GM18508 (cell line): ENCODE measurements around the gene LMNA.
A peak's percentile ranks its signal among the peaks of the same experiment; 100 is the strongest.

ENCODE experiments used
- ATAC-seq: cut with Tn5 transposase; IDR thresholded peaks from one replicate; pipeline ENCODE4 v1.9.1; 2021; ENCODE audit warnings: moderate number of reproducible peaks; ENCODE audit not compliant: insufficient read depth, unreplicated experiment

LMNA gene

DNA sequence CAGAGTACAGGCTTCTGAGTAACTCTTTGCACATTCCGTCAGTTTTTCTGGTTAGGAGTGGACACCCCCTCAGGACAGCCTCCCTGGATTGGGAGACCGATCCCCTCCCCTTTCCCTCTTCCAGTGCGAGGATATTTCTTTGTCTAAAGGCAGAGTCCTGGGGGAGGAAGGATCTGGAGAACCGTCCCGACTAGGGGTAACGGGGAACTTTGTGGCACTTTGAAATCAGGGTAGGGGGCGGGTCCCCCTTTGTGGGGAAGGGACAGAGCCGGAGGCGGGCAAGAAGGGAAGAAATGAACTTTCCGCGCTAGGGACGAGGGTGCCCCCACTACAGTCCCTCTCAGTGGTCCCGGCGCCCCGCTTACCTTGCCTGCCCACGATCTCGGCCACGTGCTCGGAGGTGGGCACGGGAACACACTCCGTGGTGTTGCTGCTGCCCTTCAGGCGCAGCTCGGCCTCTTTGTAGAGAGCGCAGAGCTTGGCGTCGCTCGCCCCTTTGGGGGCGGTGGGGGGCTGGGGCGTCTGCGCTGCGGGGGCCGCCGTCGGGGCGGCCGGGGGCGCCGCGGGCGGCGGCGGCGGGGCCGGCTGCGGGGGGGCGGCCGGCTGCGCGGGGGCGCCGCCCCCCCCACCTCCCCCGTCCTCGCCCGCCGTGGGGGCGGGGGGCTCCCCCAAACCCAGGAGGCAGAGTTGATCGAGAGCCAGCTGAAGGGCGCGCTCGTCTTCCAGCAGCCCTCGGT, 33.2 kb upstream of the LMNA start:
- ATAC-seq = no peak

DNA sequence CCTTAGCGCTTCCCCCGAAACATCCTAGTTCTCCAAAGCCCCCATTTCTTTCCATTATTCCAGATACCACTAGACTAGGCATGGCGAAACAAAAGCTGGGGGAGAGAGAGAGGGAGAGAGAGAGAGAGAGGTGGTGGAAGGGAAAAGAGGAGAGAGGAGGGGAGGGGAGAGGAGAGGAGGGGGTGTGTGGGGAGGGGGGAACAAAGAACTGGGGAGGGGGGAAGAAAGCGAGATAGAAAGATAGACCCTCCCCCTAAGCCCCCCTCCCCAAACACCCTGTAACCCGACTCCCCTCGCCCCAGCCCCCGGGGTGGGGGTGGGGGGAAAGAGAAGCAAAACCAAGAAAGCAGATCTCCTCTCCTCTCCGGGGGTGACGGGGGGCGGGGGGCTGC, 32.6 kb upstream of the LMNA start:
- no peak for ATAC-seq

- ATAC-seq = no peak
Observed at GRCh38 chr1:156082309-156083091, 32.0 kb upstream of the LMNA start, which contains the start of gene MEX3A. TSS of gene MEX3A (minus strand) at chr1:156082465. CDS start at chr1:156081998, 467 bp downstream.

DNA sequence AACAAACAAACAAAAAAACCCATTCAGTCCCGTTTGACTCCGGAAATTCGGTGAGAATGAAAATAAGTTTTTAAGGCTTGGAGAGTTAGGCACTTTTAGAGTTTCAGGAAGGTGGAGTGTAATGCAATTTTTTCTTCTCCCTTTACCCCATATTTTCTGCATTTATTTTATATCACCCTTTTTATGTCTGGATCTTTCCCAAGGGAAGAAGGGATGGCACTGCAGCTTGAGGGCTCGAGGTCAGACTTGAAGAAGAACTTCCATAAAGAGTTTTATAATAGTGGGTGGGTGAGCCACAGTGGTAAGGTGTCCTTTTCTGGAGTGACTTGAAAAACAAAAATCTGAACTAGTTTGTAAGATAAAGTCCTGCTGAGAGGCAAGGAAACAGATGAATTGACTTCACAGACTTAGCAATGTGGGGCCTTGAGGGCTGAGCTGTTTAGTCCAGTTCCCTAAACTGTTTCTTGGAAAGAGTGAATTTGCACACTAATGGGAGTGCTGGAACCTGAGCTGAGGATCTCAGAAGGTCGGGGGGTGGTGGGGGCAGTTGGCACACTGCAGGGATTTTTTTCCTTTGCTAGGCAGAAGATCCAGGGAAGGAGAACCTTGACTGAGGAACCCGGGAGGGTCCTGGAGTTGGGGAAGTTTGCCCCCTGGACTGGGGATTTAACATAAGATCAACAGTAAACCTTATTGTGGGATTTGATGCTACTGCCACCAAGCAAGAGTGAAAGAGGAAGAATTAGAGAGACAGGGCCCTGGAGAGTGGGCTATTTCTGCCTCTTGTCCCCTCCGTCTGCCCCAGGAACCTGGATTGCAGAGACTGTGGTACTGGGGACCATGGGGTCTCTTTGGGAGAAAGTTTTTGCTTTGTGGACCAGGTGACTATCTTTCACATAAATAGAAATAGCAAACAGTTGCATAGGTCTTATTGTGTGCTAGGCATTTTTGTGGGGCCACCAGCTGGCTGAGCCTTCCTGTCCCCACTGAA, 30.4 kb upstream of the LMNA start:
- ATAC-seq = no peak

GRCh38 chr1:156086256-156086662, 28.3 kb upstream of the LMNA start:
- no peak for ATAC-seq

DNA sequence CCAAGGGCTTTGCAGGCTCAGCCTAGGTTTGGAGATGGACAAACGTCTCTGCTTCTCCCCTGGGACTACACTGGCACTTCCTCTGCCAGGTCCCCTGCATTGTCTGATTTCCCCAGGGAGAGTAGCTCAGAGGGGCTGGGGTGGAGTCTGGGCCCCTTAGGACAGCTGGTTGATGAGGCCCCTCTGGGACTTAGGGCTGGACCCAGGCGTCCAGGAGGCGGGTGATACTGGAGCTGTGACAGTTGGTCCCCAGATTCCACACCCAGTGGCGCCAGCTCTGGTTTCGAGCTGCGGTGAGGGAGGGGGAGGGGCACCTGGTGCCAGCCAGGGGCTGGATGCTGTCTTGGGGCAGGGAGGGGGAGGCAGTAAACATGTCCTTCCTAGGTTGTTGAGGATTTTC, 24.8 kb upstream of the LMNA start:
- no peak for ATAC-seq

DNA sequence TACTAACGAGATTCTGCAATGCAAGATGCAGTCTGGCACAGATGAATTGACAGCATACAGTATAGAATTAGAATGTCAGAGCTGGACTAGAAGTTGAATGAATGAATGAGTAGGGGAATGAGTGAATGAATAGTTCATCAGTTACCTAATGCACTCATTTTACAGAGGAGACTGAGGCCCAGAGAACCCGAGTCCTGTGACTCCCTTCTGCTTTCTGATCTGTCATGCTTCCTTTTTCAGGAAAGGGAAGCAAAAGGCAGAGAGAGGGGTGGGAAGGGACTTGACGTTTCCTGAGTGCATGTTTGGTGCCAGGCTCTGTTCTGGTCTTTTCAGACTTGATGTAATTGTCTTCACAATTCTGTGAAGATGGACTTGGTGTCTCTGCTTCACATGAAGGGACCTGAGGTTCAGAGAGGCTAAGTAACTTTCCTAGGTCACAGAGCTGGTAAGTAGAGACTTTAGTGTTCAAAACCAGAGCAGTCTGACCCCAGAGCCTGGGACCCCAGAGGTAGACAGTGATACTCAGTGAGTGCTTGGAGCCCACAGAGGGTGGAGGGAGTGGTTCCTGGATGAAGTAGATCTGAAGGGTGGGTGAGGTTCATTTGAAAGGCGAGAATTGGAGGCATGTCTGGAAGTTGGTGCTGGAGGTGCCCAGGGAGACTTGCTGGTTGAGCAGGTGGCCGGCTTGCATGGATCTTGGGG, 24.2 kb upstream of the LMNA start:
- no peak for ATAC-seq

DNA sequence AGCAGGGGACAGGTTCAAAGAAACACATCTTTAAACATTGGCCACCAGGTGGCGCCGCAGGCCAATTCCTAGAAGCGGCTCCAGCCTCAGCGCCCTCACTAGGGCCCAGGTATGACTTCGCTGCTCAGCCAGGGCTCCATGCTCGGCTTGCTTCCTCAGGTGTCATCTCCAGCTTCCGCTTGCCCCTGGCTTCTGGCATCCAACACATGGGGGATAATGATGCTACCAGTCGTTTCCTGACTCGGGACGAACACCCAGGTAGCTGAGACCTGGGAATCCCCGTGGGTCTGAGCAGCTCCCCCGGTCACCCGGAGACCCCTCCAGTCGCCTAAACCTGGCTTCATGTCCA, 23.7 kb upstream of the LMNA start:
- ATAC-seq = no peak

- no peak for ATAC-seq
Observed at GRCh38 chr1:156091610-156092009, 22.9 kb upstream of the LMNA start.

DNA sequence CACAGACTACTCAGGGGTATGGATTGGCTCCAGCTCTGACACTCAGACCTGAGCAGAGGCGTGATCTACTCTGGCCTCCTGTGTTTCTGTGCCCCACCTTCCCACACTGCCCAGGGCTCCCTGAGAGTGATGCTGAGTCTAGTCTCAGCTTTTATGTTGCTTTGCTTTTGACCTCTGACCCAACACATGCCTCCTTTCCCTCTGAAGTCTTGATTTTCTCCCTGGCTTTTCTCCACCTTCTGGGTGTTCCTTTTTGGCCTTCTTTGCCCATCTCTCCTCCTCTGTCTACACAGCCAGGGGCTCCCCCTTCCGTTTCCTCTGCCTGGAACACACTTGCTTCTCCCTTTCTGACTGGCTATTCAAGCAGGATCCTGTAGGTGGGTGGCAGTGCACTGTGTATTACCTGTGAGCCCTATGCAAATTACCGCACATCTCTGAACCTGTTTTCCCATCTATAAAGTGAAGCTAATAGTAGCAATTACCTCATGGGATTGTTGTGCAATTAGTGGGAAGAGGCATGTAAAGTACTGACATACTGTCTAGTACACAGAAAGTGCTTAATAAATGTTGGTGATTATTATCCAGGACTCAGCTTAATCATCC, 18.5 kb upstream of the LMNA start:
- no peak for ATAC-seq

GRCh38 chr1:156096640-156097391, 17.7 kb upstream of the LMNA start:
- peak; percentile 38 for ATAC-seq

GRCh38 chr1:156097499-156098178, 16.9 kb upstream of the LMNA start:
- no peak for ATAC-seq

GRCh38 chr1:156098784-156099183, 15.7 kb upstream of the LMNA start:
- ATAC-seq = no peak

GRCh38 chr1:156099282-156099681, 15.2 kb upstream of the LMNA start:
- no peak for ATAC-seq

DNA sequence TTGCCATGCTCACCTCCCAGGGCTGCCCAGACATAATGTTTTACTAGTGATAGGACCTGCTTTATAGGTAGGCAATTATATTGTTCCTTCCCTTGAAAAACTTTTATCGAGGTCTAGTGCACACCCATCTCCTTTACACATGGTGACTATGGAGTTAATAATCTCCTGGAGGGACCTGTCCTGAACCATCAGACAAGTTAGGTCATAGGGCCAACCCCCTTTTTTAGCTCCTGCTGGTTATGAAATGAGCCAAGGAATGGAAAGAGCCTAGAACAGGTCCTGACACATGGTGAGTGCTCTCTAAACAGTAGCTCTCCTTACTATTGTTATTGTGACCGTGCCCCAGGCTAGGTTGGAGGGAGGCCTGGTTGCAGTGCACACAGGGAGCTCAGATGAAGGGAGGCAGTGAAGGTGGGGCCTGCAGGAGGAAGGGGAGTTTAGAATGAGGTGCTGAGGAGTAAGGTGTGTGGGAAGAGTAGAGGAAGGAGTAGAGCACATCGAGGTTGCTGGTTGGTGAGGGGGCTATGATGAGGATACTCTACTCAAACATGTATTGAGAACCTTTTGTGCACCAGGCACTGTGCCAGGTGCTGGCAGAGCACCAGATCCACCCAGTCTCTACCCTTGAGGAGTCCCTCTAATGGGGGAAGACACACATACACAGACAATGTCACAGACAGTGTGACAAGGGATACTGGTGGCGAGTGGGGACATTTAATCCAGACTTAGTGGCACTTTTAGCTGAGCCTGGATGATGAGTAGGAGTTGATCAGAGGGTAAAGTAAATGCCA, 14.1 kb upstream of the LMNA start:
- ATAC-seq = no peak

DNA sequence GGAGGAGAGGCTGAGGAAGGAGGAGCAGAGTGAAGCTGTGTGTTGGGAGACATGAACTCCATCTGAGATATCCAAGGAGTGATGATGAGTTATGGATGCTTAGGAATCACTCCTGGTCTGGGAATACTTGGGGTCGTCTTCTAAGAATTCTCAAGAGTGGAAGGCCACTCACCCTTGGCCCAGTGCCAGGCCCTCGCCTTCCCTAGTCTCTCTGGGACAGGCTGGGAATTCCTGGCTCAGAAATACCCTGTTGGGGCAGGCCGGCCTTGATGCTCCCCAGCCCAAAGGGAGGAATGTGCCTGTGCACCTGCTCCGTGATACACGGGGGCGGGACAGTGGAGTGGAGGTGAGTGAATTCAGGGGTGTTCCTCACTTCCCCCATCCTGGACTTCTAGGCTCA, 12.6 kb upstream of the LMNA start:
- no peak for ATAC-seq

GRCh38 chr1:156102633-156103511, 11.6 kb upstream of the LMNA start:
- no peak for ATAC-seq
